HG02798 (cell line): ENCODE measurements around the gene KPNA3.
A peak's percentile ranks its signal among the peaks of the same experiment; 100 is the strongest.

ENCODE experiments used
- ATAC-seq: cut with Tn5 transposase; IDR thresholded peaks from one replicate; pipeline ENCODE4 v1.9.1; 2021; ENCODE audit warnings: mild to moderate bottlenecking; ENCODE audit not compliant: unreplicated experiment, poor library complexity

Gene KPNA3

GRCh38 chr13:49690133-49690994, 102.1 kb downstream of the KPNA3 start:
- peak; percentile 8 for ATAC-seq

DNA sequence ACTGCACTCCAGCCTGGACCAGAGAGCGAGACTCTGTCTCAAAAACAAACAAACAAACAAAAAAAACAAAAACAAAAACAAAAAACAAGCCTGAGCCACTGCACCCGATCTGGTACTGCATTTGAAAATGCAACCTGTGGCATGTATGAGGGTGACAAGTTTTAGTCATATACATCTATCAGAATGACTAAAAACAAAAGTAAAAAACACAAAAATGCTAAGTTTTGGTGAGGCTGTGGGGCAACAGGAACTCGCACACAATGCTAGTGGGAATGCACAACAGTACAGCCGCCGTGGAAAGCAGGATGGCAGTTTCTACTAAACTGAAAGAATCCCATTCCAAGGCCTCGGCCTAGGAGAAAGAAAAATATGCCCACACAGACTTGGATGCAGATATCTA, 109.0 kb downstream of the KPNA3 start:
- peak; percentile 66 for ATAC-seq

- ATAC-seq, result no peak
Measured at GRCh38 chr13:49681842-49682435, 110.5 kb downstream of the KPNA3 start.

DNA sequence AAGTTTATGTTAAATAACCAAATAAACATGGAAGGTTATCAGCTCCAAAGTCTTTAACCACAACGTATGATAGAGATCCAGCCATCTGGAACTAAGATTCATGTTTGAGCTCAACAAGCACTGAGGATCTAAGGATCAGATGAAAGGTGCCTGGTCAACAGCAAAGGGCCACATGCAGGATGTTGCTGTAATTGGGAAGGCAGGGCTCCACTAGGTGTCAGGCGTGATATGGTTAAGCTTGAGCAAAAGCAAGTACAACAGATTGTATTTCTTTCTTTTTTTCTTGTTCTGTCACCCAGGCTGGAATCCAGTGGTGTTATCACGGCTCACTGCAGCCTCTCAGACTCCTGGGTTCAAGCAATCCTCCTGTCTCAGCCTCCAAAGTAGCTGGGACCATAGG, 113.2 kb downstream of the KPNA3 start:
- ATAC-seq, result no peak

- ATAC-seq, result no peak
Measured at GRCh38 chr13:49678191-49678914, 114.1 kb downstream of the KPNA3 start.

DNA sequence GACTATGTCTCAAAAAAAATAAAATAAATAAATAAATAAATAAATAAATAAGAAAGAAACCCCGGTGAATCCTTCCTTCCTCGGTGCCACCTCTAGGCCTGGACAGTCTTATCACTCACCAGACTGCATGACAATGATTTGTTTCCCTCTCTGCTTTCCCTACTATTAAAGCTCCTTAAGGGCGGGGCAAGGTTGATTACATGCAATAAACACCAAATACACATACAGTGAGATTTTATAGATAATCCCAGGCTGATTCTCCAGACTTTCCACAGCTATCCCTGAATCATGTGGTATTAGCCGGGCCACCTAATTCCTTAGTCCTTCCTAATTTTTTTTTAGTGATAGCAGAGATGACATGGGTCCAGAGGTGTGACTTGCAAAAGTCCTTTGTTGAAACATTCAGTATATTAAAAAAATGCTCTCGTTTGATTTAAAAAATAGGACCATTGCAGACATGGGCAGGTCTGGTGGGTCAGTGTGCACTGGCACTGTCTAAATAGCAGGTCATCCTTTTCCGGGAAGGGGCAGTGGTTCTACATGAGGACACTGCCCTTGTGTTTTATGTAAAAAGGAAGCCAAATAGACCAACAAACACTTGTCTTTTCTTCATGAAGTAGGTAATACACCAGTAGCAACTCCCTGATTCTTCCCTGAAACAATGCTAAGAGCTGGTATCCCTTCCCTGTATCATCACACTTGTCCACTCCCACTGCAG, 115.7 kb downstream of the KPNA3 start:
- ATAC-seq, result no peak

DNA sequence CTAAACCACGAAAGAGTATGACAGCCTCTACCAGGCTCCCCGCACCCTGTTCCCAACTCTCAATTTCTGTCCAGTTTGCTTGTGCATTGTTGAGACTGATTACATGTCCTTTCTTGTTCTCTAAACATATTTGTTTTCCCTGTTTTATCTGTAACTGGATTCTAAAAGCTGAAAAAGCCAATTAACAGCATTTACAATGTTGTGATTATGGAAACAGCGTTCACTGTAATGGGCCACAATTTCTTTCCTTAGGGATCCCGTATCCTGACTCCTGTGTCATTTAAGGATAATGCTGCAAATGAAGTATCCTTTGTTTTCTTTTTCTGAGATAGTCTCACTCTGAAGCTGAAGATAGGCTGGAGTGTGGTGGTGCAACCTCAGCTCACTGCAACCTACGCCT, 121.7 kb downstream of the KPNA3 start:
- ATAC-seq, result no peak

GRCh38 chr13:49669735-49670309, 122.7 kb downstream of the KPNA3 start:
- no peak for ATAC-seq

DNA sequence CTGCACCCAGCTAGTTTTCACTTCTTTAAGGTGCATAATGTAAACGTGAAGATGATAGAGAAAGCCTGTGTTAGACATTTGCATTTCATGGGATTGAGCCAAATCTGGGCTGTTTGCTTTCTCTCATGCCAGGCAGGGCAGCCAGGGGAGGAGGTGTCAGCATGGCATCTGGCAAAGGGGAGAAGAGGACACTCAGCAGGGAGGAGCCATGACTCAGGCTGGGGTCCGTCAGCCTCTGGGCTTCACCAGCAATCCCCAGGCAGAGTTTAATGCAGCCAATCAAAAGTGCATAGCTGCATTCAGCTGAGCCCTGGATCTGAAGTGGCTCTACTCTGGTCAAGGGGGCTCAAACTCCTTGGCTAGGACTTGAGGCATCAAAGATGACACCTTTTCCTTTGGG, 124.7 kb downstream of the KPNA3 start:
- ATAC-seq, result no peak

GRCh38 chr13:49664606-49665005, 127.9 kb downstream of the KPNA3 start:
- ATAC-seq, result no peak

DNA sequence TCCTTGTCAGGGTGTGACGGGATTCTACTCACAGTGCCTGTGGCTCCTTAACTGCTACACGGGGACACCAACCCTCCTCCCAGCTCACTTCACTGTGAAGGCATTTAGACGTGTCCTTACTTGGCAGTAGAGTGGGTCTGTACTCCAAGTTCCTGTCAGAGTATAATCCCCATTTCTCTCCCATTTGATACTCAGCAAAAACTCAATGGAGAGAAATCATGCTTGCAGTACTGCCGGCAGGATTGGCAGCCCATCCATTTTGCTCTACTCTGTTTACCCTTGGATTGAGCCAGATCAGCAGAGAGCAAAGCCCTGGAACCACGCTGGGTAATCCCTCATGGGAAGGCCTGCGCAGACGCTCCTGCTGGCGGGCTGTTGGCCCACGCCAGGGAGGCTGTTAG, 135.2 kb downstream of the KPNA3 start:
- no peak for ATAC-seq

DNA sequence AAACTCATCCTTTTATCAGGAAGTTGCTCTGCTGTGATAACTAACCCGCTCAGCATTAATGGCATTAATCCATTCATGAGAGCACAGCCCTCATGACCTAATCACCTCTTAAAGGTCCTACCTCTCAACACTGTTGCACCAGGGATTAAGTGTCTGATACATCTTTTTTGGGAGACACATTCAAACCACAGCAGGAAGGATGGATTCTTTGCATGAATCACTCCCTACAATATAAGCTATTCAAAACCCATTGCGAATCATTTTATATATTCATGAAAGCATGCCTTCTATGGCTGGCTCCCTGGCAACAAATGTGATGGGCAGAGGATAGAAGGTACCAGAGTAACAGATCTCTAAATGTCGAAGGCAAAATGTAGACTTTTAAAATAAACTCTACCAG, 136.6 kb downstream of the KPNA3 start:
- no peak for ATAC-seq

DNA sequence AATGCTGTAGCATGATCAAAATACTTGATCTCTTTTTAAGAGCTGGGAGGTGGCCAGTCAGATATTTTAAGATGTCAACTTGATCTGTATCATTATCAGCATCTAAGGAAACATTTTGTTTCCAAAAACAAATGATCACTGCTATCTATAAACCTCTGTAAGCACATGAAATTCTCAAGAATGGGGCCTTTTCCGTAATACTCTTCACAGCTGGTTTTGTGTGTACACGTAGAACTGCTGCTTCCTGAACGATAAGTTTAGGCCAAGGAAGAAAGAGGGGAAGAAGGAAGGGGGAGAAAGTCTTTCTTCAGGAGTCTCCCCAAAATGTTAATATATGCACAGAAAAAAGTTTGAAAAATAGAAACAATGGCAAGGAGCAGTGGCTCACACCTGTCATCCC, 138.5 kb downstream of the KPNA3 start:
- ATAC-seq, result no peak

- no peak for ATAC-seq
Measured at GRCh38 chr13:49653478-49653877, 139.0 kb downstream of the KPNA3 start.

DNA sequence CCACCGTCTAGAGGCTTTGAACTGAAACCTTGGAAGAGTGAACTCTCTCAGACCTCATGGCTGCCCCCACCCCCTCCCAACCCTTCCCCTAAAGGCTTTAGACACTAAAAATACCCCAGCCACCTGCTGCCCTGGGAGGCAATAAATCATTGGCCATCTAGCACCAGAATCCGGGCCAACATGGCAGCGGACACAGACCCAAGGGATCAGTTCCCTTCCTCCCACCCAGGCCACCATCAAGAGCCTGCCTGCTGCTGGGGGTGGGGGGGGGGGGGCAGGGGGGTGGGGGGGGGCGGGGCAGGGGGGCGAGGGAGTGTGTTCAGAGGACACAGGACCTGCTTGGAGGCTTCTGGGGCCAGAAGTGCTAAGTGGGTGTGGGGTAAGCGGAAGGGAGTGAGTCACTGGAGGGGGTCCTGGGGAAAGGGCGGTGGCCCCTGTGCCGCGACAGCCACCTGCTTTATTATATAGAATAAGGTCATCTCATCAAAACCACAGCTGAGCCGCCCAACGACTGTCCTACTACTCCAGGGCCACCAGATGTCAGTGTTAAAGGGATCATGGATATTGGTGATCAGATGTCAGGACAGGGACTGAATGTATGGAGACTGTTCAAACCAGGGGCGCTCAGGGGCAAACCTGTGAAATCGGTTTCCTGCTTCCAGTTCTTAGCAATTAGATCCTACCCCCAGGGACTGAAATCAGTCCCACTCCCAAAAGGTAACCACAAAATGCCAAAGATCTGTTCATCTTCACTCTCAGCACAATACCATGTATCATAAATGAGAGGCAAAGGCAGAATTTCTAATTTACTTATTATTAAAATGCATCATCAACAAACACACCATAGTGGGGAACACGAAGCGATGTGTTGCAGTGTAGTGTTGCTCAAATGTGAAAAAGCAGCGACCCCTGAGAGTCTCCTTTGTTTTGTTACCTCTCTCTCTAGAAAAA, 139.9 kb downstream of the KPNA3 start:
- peak; percentile 70 for ATAC-seq

DNA sequence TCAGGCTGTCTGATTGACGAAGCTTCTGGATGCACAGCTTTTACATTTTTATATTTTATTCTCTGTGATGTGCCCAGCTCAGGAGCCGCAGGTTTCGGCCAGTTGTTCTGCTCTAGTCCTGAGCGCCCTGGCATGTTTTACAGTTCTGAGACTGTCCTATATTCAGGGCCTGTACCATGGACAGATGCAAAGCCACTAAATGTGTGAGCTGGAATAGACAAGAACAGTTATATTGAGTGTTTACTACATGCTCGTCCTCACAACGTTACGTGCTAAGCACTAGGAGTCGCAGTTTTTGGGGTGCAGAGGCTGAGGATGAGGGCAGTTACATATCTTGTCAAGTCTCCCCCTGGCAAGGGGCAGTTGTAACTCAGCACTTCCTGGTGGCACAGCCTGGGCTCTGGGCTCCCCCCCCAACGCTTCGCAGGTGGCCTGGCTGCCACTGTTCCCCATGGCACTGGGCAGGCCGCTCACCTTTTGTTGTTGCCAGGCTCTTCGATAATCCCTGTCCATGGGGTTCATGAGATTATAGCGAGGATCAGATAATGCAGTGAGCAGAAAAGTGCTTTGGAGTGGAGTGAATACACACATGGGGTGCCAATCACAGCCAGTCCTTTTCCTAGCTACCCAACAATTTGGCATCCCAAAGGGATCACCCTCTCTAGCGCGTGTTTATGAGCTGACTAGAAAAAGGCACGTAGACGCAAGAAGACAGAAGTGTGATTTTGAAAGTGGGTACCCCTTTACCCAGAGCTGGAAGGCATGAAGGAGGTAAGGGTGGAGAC, 140.7 kb downstream of the KPNA3 start:
- no peak for ATAC-seq

DNA sequence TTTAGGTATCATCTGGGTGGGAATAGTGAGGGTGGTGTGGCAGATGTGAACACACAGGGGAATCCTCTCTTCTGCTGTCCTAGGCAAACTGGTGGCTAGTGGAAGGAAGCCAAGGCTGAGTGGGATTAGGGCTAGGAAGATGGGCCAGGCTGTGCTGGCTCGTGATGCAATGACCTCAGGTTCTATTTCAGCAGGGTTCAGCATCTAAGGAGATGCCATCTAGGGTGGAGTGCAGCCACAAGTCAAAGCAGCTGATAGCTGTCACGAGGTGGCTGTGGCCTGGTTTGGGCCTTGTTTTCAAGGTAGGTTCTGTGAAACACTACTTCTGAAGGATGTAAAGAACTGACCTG, 142.5 kb downstream of the KPNA3 start:
- no peak for ATAC-seq
